Brain microvascular endothelial cell (primary cell): ENCODE data around the gene IKZF2.
A peak's percentile ranks its signal among the peaks of the same experiment; 100 is the strongest.

ENCODE experiments used
- DNase-seq: peaks from one replicate; pipeline ENCODE4 v3.0.0-alpha.2; 2020
- H3K27ac ChIP-seq: fragments of 250-450 bp; sonication (Bioruptor Pico); 2 replicates; pipeline ENCODE4 v1.5.1; 2020; ENCODE audit warnings: mild to moderate bottlenecking, moderate library complexity
- H3K27me3 ChIP-seq: fragments of 250-450 bp; sonication (Bioruptor Pico); replicated peaks from 2 replicates; pipeline ENCODE4 v1.5.1; 2020; ENCODE audit warnings: mild to moderate bottlenecking
- H3K36me3 ChIP-seq: fragments of 250-450 bp; sonication (Bioruptor Pico); replicated peaks from 2 replicates; pipeline ENCODE4 v1.5.1; 2020; ENCODE audit warnings: mild to moderate bottlenecking
- H3K4me3 ChIP-seq: 2 replicates; pipeline ENCODE4 v1.5.1; 2011; ENCODE audit warnings: low read depth, mild to moderate bottlenecking, control low read depth, low read length, moderate library complexity
- in situ Hi-C: cut with HindIII; loops from 2 replicates; pipeline ENCODE4 v1.10.0; 2017; ENCODE audit warnings: low sequenced_read_pairs, low pct_ligation_motif_present
- TF ChIP-seq, protein P1 (sequence below): IDR thresholded peaks from 2 replicates; pipeline ENCODE4 v1.5.1; 2011; ENCODE audit warnings: low read depth, mild to moderate bottlenecking, moderate library complexity, low read length, control low read depth, inconsistent platforms; ENCODE audit errors: missing control alignments

IKZF2 gene

DNA sequence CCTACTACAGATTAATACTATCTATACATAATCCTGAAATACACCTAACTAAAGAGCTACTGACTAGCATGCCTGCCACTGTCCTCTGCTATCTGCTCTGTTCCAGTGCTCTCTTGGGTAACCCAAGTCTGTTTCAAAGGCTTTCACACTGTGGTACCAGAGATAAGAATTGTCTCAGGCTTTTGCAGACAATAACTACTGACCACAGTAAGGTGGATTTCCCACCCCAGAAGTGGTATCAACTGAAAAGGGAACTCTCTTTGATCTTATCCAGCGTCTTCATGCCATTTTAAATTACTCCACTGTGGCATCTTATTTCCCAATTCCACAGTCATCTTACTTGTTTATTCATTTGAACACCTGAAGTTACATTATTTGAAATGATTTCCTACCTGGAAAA is 190.2 kb downstream of the IKZF2 start:
- Histone ChIP-seq H3K27ac (no peak overlapping the region), H3K36me3 (no peaks in the 10 kb centered on the region), H3K27me3 (no peaks in the 10 kb centered on the region), H3K4me3 (no peak overlapping the region)
- TF ChIP-seq, protein P1, sequence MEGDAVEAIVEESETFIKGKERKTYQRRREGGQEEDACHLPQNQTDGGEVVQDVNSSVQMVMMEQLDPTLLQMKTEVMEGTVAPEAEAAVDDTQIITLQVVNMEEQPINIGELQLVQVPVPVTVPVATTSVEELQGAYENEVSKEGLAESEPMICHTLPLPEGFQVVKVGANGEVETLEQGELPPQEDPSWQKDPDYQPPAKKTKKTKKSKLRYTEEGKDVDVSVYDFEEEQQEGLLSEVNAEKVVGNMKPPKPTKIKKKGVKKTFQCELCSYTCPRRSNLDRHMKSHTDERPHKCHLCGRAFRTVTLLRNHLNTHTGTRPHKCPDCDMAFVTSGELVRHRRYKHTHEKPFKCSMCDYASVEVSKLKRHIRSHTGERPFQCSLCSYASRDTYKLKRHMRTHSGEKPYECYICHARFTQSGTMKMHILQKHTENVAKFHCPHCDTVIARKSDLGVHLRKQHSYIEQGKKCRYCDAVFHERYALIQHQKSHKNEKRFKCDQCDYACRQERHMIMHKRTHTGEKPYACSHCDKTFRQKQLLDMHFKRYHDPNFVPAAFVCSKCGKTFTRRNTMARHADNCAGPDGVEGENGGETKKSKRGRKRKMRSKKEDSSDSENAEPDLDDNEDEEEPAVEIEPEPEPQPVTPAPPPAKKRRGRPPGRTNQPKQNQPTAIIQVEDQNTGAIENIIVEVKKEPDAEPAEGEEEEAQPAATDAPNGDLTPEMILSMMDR: no peak
- no peak for DNase-seq
- in situ Hi-C loops: no loop called here

DNA sequence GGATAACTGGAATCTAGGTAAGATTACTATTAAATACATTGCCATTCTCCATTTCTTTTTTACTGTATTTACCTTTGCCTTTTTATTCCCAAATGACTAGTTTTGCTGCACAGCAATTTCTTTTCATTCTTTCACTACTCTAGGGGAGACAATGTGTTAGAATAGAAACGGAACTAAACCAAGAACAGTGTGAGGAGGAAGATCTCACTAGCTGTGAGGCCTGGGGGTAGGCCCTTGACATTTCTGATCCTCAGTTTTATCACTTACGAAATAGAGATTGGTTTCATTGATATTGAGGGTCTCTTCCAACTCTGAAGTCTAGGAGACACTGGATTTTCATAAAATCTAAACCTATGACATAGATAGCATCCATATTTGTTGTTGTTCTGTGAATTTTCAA is 191.1 kb downstream of the IKZF2 start:
- no peaks in the 10 kb centered on the region for H3K27me3 ChIP-seq
- no peaks in the 10 kb centered on the region for H3K36me3 ChIP-seq
- in situ Hi-C loops: no loop called here
- no peak overlapping the region for H3K27ac ChIP-seq
- H3K4me3 ChIP-seq: no peak overlapping the region
- TF ChIP-seq, protein P1: no peak
- DNase-seq: no peak

DNA sequence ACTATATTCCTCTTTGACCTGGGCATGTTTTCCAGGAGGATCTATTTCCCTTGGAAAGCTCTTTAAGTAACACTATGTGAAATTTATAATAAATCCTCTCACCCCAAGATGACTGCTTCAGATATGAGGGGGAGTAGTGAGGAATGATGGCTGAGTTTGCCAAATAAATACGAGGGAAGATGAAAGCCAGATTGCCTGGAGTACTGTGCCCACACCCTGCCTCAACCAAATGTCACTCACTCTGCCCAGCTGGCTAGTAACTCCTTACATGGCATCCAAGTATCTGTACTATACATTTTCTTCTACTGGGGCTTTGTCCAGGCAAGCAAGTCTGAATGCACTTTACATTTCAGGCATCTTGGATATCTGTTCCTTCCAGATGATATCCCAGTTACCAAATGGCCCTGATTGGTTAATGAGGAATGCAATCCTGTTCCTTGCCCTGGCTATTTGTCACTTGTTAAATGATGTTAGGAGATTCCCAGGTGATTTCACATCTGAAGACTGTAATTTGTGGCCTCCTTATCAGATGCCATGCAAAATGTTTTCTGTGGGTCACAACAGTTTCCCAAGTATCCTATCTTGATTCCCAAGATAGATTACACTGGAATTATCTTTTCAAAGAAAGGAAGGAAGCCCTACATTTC is 191.8 kb downstream of the IKZF2 start:
- no peaks in the 10 kb centered on the region for H3K36me3 ChIP-seq
- TF ChIP-seq, protein P1: no peak
- H3K27me3 ChIP-seq: no peaks in the 10 kb centered on the region
- no peak for DNase-seq
- H3K4me3 ChIP-seq: no peak overlapping the region
- H3K27ac ChIP-seq: no peak overlapping the region
- in situ Hi-C loops: no loop called here

DNA sequence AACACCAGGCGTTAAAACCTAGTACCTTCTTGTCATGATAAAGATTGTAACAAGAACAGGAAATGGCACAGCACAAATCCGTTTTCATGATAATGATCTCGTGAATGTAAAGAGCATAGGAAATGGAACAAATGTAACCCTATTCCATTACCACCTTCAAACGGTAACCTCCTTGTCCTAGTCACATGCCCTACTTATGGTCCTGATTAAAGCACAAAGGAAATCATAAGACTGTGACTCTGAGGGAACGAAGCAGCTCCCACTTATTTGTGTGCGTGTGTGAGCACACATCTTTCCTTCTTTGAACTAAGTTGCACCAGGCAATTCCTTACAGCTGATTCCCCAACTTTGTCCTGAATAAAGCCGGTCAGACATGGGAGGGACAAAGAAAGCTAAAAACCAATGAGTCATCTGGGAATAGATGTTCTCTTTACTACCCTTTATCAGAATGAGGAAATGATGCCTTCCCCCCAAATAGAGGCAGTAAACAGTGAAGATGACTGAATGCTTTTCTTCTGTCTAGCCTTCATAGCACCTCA is 192.6 kb downstream of the IKZF2 start:
- in situ Hi-C loops: no loop called here
- DNase-seq: peak; percentile 27
- no peak overlapping the region for H3K27ac ChIP-seq
- H3K36me3 ChIP-seq: no peaks in the 10 kb centered on the region
- TF ChIP-seq, protein P1: no peak
- no peaks in the 10 kb centered on the region for H3K27me3 ChIP-seq
- H3K4me3 ChIP-seq: no peak overlapping the region

DNA sequence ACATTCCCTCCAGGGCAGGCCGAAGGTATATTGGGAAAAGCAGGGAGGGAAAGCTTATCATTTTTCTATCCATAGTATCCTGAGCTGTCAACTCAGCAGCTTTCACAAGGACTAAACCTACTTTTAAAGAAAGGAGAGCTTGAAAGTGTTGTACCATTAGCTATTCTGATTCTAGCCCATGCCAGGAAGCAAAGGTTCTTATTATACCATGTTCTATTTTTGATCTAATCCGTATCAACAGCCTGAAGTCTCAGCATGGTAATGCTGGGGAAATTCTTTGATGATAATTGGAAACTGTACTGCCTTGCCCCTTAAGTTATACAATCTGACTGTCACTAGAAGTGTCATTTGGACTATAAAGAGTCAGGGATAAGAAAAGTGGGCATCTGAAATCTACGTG is 193.3 kb downstream of the IKZF2 start:
- H3K4me3 ChIP-seq: no peak overlapping the region
- in situ Hi-C loops: no loop called here
- DNase-seq: no peak
- H3K27me3 ChIP-seq: no peaks in the 10 kb centered on the region
- H3K27ac ChIP-seq: no peak overlapping the region
- TF ChIP-seq, protein P1: no peak
- H3K36me3 ChIP-seq: no peaks in the 10 kb centered on the region

DNA sequence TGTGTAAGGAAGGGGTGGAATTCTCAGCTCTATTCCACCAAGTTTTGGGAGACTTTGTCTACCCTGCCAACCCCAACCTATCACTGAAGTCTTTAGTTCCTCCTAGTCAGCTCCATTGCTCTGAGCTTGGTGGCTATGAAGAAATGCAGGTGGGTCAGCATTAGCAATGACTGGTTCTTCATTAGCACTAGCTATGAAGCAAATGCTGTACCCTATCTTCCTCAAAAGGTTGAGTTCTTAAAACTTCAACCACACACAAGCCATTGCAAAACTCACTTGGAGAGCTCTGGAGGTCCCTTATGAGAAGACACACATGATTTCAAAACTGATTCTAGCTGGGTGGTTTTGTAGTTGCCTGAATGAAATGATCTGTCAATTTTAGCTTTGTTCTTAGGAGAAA is 193.8 kb downstream of the IKZF2 start:
- H3K27ac ChIP-seq: no peak overlapping the region
- in situ Hi-C loops: no loop called here
- H3K27me3 ChIP-seq: no peaks in the 10 kb centered on the region
- TF ChIP-seq, protein P1: no peak
- no peaks in the 10 kb centered on the region for H3K36me3 ChIP-seq
- no peak overlapping the region for H3K4me3 ChIP-seq
- no peak for DNase-seq
